Activated B cell treated with CpG ODN at 0.5 μM for 24 hours (primary cell): ENCODE data around the gene PNO1. TPM values are rescaled to one million over a fixed set of nuclear protein-coding genes. Genes with fewer than 3 reads are reported as not detected.
A peak's percentile ranks its signal among the peaks of the same experiment; 100 is the strongest.

Experiments used
- ATAC-seq: fragments of 200-7000 bp; cut with Tn5 transposase; one replicate; pipeline ENCODE4 v1.10.0; 2021; ENCODE audit warnings: low read depth, mild to moderate bottlenecking, moderate library complexity
- CTCF ChIA-PET: fragments of 350-600 bp; sonication (Branson Sonifier 250); formaldehyde crosslinking; loops from one replicate; lab custom pipeline; 2021; ENCODE audit warnings: antibody characterized with exemption; lab: Charles Lee
- POLR2A ChIA-PET: fragments of 350-600 bp; sonication (Branson Sonifier 250); formaldehyde crosslinking; loops from one replicate; lab custom pipeline; 2021; ENCODE audit warnings: antibody characterized with exemption; lab: Charles Lee
- DNase-seq: peaks from one replicate; pipeline ENCODE4 v3.0.0; 2022
- H3K27ac Mint-ChIP-seq: one replicate; pipeline ENCODE4 v1.8.0; 2020; ENCODE audit warnings: mixed read lengths
- H3K27me3 Mint-ChIP-seq: one replicate; pipeline ENCODE4 v1.8.0; 2021; ENCODE audit warnings: mixed read lengths
- H3K36me3 Mint-ChIP-seq: one replicate; pipeline ENCODE4 v1.8.0; 2021; ENCODE audit warnings: low read depth, mixed read lengths
- H3K4me1 Mint-ChIP-seq: one replicate; pipeline ENCODE4 v1.8.0; 2021; ENCODE audit warnings: mixed read lengths
- H3K4me3 Mint-ChIP-seq: one replicate; pipeline ENCODE4 v1.8.0; 2020; ENCODE audit warnings: mild to moderate bottlenecking, mixed read lengths
- H3K9me3 Mint-ChIP-seq: one replicate; pipeline ENCODE4 v1.8.0; 2020; ENCODE audit warnings: mixed read lengths
- CTCF ChIP-seq: fragments of 200-600 bp; IDR thresholded peaks from one replicate; pipeline ENCODE4 v1.8.0; 2022; ENCODE audit warnings: antibody characterized with exemption, mild to moderate bottlenecking
- intact Hi-C: fragments of 100-400 bp; cut with micrococcal nuclease; formaldehyde crosslinking; loops from one replicate; pipeline ENCODE4 v1.15.1; 2024
- total RNA-seq: library from RNA; stranded (reverse); gene quantifications from 2 replicates; pipeline ENCODE4 v1.2.3, GENCODE V29; 2022

Gene PNO1
- total RNA-seq, 1 donor from 2014 or later, result 24.9 TPM

DNA sequence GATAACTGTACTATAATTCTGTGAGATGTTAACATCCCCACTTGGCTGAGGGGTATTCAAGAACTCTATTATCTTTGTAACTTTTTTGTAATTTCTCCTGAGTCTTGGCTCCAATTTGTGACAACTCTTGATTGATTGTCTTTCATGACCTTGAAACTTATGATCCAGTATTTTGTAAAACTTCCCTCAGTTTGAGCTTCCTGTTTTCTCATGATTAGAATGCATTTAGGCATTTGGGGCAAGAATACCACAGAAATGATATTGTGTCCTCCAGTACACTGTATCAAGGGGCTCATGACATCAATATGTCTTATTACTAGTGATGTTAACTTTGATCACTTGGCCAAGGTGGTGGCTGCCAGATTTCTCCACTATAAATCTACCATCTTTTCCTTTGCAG, 37.4 kb downstream of the PNO1 start:
- intact Hi-C loops, result no loop called here
- CTCF ChIA-PET, result interaction anchor here (1.0 to 7.2 kb wide), 10 partner anchors 14 to 247 kb away, joined by 4 to 66 read pairs (median 6); no protein-coding TSS in a partner anchor
- Mint-ChIP-seq H3K36me3 (peaks cover 3% of the 10 kb centered on the region), H3K27me3 (no peaks in the 10 kb centered on the region), H3K9me3 (no peaks in the 10 kb centered on the region), H3K4me3 (no peak overlapping the region), H3K4me1 (peaks cover 57% of the 10 kb centered on the region), H3K27ac (no peak overlapping the region)
- ATAC-seq (no peak), DNase-seq (no peak)
- POLR2A ChIA-PET, result interaction anchor here (0.6 to 1.6 kb wide), 4 partner anchors 20 to 247 kb away, joined by 3 to 10 read pairs (median 3); no protein-coding TSS in a partner anchor
- TF ChIP-seq CTCF, result no peak

- intact Hi-C loops, result loop anchor here (1.0 kb wide), 6 partner anchors 29 to 245 kb away; no protein-coding TSS in a partner anchor
- H3K4me3 Mint-ChIP-seq, result no peak overlapping the region
- peak overlapping the region; percentile 41 for H3K27ac Mint-ChIP-seq
- ATAC-seq (peak; percentile 37), DNase-seq (no peak)
- TF ChIP-seq CTCF, result peak; percentile 36
- CTCF ChIA-PET, result interaction anchor here (0.7 to 7.2 kb wide), 36 partner anchors 10 to 253 kb away, joined by 3 to 66 read pairs (median 5); partner anchors contain the start of genes PLEK and PNO1
- H3K9me3 Mint-ChIP-seq, result no peaks in the 10 kb centered on the region
- H3K36me3 Mint-ChIP-seq, result peaks cover 4% of the 10 kb centered on the region
- POLR2A ChIA-PET, result interaction anchor here (0.9 to 2.6 kb wide), 5 partner anchors 29 to 246 kb away, joined by 3 to 22 read pairs (median 4); partner anchors contain the start of gene PPP3R1
- H3K27me3 Mint-ChIP-seq, result no peaks in the 10 kb centered on the region
- H3K4me1 Mint-ChIP-seq, result peaks cover 58% of the 10 kb centered on the region
Measured at GRCh38 chr2:68196120-68196716, 38.5 kb downstream of the PNO1 start.

- peaks cover 16% of the 10 kb centered on the region for H3K36me3 Mint-ChIP-seq
- peak overlapping the region; percentile 44 for H3K4me3 Mint-ChIP-seq
- CTCF ChIA-PET, result interaction anchor here (1.0 to 1.8 kb wide), 3 partner anchors 16 to 82 kb away, joined by 3 to 7 read pairs (median 3); no protein-coding TSS in a partner anchor
- peak overlapping the region; percentile 82 for H3K27ac Mint-ChIP-seq
- H3K4me1 Mint-ChIP-seq, result peaks cover 71% of the 10 kb centered on the region
- no peak for DNase-seq
- POLR2A ChIA-PET, result interaction anchor here (1.0 kb wide), 1 partner anchor 51 kb away, joined by 4 read pairs; no protein-coding TSS in a partner anchor
- H3K9me3 Mint-ChIP-seq, result no peaks in the 10 kb centered on the region
- intact Hi-C loops, result no loop called here
- no peak for TF ChIP-seq CTCF
- ATAC-seq, result no peak
- no peaks in the 10 kb centered on the region for H3K27me3 Mint-ChIP-seq
Measured at GRCh38 chr2:68200157-68200787, 42.6 kb downstream of the PNO1 start.

- DNase-seq (no peak), ATAC-seq (peak; percentile 78)
- Mint-ChIP-seq H3K27ac (peak overlapping the region; percentile 88), H3K27me3 (no peaks in the 10 kb centered on the region), H3K4me3 (peak overlapping the region; percentile 76), H3K4me1 (peaks cover 72% of the 10 kb centered on the region), H3K9me3 (no peaks in the 10 kb centered on the region), H3K36me3 (peaks cover 28% of the 10 kb centered on the region)
- ChIA-PET CTCF (interaction anchor here (1.0 to 1.3 kb wide), 2 partner anchors 22 to 238 kb away, joined by 3 to 5 read pairs; no protein-coding TSS in a partner anchor), POLR2A (interaction anchor here (0.7 to 0.9 kb wide), 2 partner anchors 21 to 249 kb away, joined by 3 read pairs; no protein-coding TSS in a partner anchor)
- no peak for TF ChIP-seq CTCF
- intact Hi-C loops, result no loop called here
Measured at GRCh38 chr2:68203587-68203986, 45.9 kb downstream of the PNO1 start.

- no peaks in the 10 kb centered on the region for H3K9me3 Mint-ChIP-seq
- POLR2A ChIA-PET, result interaction anchor here (0.6 to 0.7 kb wide), 2 partner anchors 16 to 196 kb away, joined by 3 to 5 read pairs; no protein-coding TSS in a partner anchor
- no peaks in the 10 kb centered on the region for H3K27me3 Mint-ChIP-seq
- H3K4me1 Mint-ChIP-seq, result peaks cover 61% of the 10 kb centered on the region
- TF ChIP-seq CTCF, result no peak
- H3K4me3 Mint-ChIP-seq, result no peak overlapping the region
- CTCF ChIA-PET, result interaction anchor here (0.6 to 3.8 kb wide), 2 partner anchors 10 to 648 kb away, joined by 3 to 16 read pairs; no protein-coding TSS in a partner anchor
- ATAC-seq, result no peak
- intact Hi-C loops, result no loop called here
- DNase-seq, result no peak
- H3K27ac Mint-ChIP-seq, result peak overlapping the region; percentile 81
- H3K36me3 Mint-ChIP-seq, result peaks cover 45% of the 10 kb centered on the region
Measured at GRCh38 chr2:68206793-68207192, 49.1 kb downstream of the PNO1 start.
